OCI-LY7 (cell line): ENCODE data around the gene FMNL2. TPM values are rescaled to one million over a fixed set of nuclear protein-coding genes. Genes with fewer than 3 reads are reported as not detected.

ENCODE experiments used
- BruUV-seq: library from RNA; stranded (reverse); fragments of 400-500 nt; replicated peaks from 2 replicates; lab custom pipeline; 2021; lab: Mats Ljungman, UMichigan
- CTCF ChIA-PET: fragments of 300-600 bp; sonication (Branson Sonifier 250); formaldehyde crosslinking; loops from one replicate; lab custom pipeline; 2022; ENCODE audit warnings: antibody characterized with exemption; ENCODE audit not compliant: unreplicated experiment; lab: Charles Lee
- POLR2A ChIA-PET: fragments of 300-600 bp; sonication (Branson Sonifier 250); formaldehyde crosslinking; loops from one replicate; lab custom pipeline; 2022; ENCODE audit warnings: antibody characterized with exemption; lab: Charles Lee
- DNase-seq: peaks from one replicate; pipeline ENCODE4 v3.0.0-alpha.2; 2015; ENCODE audit warnings: low spot score
- H2AFZ ChIP-seq: fragments of 200-600 bp; sonication (generic), shearing (Covaris generic); 2 replicates; pipeline ENCODE4 v1.6.1; 2014; ENCODE audit warnings: mild to moderate bottlenecking, antibody characterized with exemption, low read length, moderate library complexity
- H3K27ac ChIP-seq: fragments of 200-600 bp; sonication (generic); 2 replicates; pipeline ENCODE4 v1.5.1; 2014; ENCODE audit warnings: mixed run types, low read depth, mild to moderate bottlenecking, moderate library complexity, low read length, inconsistent platforms; ENCODE audit not compliant: poor library complexity, severe bottlenecking
- H3K36me3 ChIP-seq: fragments of 200-600 bp; sonication (generic); 2 replicates; pipeline ENCODE4 v1.6.1; 2014; ENCODE audit warnings: mild to moderate bottlenecking, antibody characterized with exemption, low read length, moderate library complexity, mixed read lengths; ENCODE audit not compliant: insufficient read depth
- H3K4me1 ChIP-seq: fragments of 200-600 bp; sonication (generic); 2 replicates; pipeline ENCODE4 v1.5.1; 2014; ENCODE audit warnings: mild to moderate bottlenecking, low read length; ENCODE audit not compliant: insufficient read depth, poor library complexity, severe bottlenecking
- H3K4me2 ChIP-seq: fragments of 200-600 bp; sonication (generic); 2 replicates; pipeline ENCODE4 v1.6.1; 2014; ENCODE audit warnings: mild to moderate bottlenecking, low read length
- H3K4me3 ChIP-seq: fragments of 200-600 bp; sonication (generic); 2 replicates; pipeline ENCODE4 v1.5.1; 2014; ENCODE audit warnings: mild to moderate bottlenecking, low read depth, low read length; ENCODE audit not compliant: poor library complexity, severe bottlenecking
- H3K79me2 ChIP-seq: fragments of 200-600 bp; sonication (generic); 2 replicates; pipeline ENCODE4 v1.6.1; 2016; ENCODE audit warnings: low read depth, mild to moderate bottlenecking, low read length, moderate library complexity, mixed read lengths; ENCODE audit not compliant: insufficient read depth
- H3K9me2 ChIP-seq: fragments of 200-600 bp; sonication (generic); 2 replicates; pipeline ENCODE4 v1.6.1; 2016; ENCODE audit warnings: mild to moderate bottlenecking, low read length, mixed read lengths; ENCODE audit not compliant: insufficient read depth
- H3K9me3 ChIP-seq: fragments of 200-600 bp; sonication (generic); 2 replicates; pipeline ENCODE4 v1.6.1; 2014; ENCODE audit warnings: mild to moderate bottlenecking, mixed run types, low read length, mixed read lengths
- H4K20me1 ChIP-seq: fragments of 200-600 bp; sonication (generic); 2 replicates; pipeline ENCODE4 v1.6.1; 2014; ENCODE audit warnings: mild to moderate bottlenecking, antibody characterized with exemption, low read length, moderate library complexity, mixed read lengths; ENCODE audit not compliant: insufficient read depth
- CTCF ChIP-seq: fragments of 200-600 bp; sonication (generic); conservative IDR thresholded peaks from 2 replicates; pipeline ENCODE4 v1.5.1; 2014; ENCODE audit warnings: mild to moderate bottlenecking, antibody characterized with exemption, low read length, moderate library complexity, mixed read lengths
- EZH2phosphoT487 ChIP-seq: fragments of 200-600 bp; sonication (generic); IDR thresholded peaks from 2 replicates; pipeline ENCODE4 v1.6.1; 2018; ENCODE audit warnings: low read depth, borderline replicate concordance, mild to moderate bottlenecking, mixed run types, antibody characterized with exemption, low read length, moderate library complexity, mixed read lengths
- intact Hi-C: fragments of 100-400 bp; cut with micrococcal nuclease; formaldehyde crosslinking; loops from one replicate; pipeline ENCODE4 v1.10.0; 2022; ENCODE audit not compliant: unreplicated experiment
- total RNA-seq, 2 experiments: library from RNA; depleted of rRNA in 1 of 2; stranded (reverse); fragments of >200 nt in 1 of 2; shearing (Covaris generic) in 1 of 2; gene quantifications; 2 replicates each; pipeline ENCODE4 v1.2.3, GENCODE V29; 2014 to 2022

FMNL2 gene
- total RNA-seq, 2 experiments from 2014 or later = 0.03 to 0.21 TPM

- CTCF ChIA-PET = no interaction called here
- POLR2A ChIA-PET = no interaction called here
- Histone ChIP-seq H3K79me2 (no peaks in the 10 kb centered on the region), H3K36me3 (no peaks in the 10 kb centered on the region), H4K20me1 (no peaks in the 10 kb centered on the region), H3K4me1 (no peaks in the 10 kb centered on the region), H3K4me2 (no peak overlapping the region), H3K9me3 (no peaks in the 10 kb centered on the region), H2AFZ (no peak overlapping the region), H3K4me3 (no peak overlapping the region), H3K9me2 (no peaks in the 10 kb centered on the region), H3K27ac (no peak overlapping the region)
- no peak for DNase-seq
- TF ChIP-seq CTCF = no peak
- TF ChIP-seq EZH2phosphoT487 = no peak
- intact Hi-C loops = no loop called here
- BruUV-seq = no TSS peak
Measured at GRCh38 chr2:152350155-152350679, 15.2 kb downstream of the FMNL2 start.

- POLR2A ChIA-PET = interaction anchor here (1.1 kb wide), 1 partner anchor 15 kb away, joined by 3 read pairs; no protein-coding TSS in a partner anchor
- TF ChIP-seq CTCF (no peak), EZH2phosphoT487 (no peak)
- Histone ChIP-seq H4K20me1 (no peaks in the 10 kb centered on the region), H3K36me3 (no peaks in the 10 kb centered on the region), H3K79me2 (no peaks in the 10 kb centered on the region), H3K4me2 (no peak overlapping the region), H3K4me1 (no peaks in the 10 kb centered on the region), H3K9me3 (no peaks in the 10 kb centered on the region), H3K9me2 (no peaks in the 10 kb centered on the region), H3K4me3 (no peak overlapping the region), H2AFZ (no peak overlapping the region), H3K27ac (no peak overlapping the region)
- CTCF ChIA-PET = no interaction called here
- no peak for DNase-seq
- no TSS peak for BruUV-seq
- intact Hi-C loops = no loop called here
Measured at GRCh38 chr2:152352616-152353015, 17.6 kb downstream of the FMNL2 start.

- intact Hi-C loops = no loop called here
- no peaks in the 10 kb centered on the region for H3K36me3 ChIP-seq
- H3K4me2 ChIP-seq = no peak overlapping the region
- ChIA-PET CTCF (no interaction called here), POLR2A (interaction anchor here (1.1 kb wide), 1 partner anchor 15 kb away, joined by 3 read pairs; no protein-coding TSS in a partner anchor)
- no peak overlapping the region for H2AFZ ChIP-seq
- BruUV-seq = no TSS peak
- no peak for DNase-seq
- H4K20me1 ChIP-seq = no peaks in the 10 kb centered on the region
- H3K27ac ChIP-seq = no peak overlapping the region
- TF ChIP-seq CTCF (no peak), EZH2phosphoT487 (no peak)
- H3K4me3 ChIP-seq = no peak overlapping the region
- no peaks in the 10 kb centered on the region for H3K79me2 ChIP-seq
- H3K9me2 ChIP-seq = no peaks in the 10 kb centered on the region
- H3K4me1 ChIP-seq = no peaks in the 10 kb centered on the region
- H3K9me3 ChIP-seq = no peaks in the 10 kb centered on the region
Measured at GRCh38 chr2:152353364-152353763, 18.4 kb downstream of the FMNL2 start.
